SH-SY5Y (cell line): ENCODE measurements around the gene SPTB.

Source experiments
- GATA2 ChIP-seq: IDR thresholded peaks from 2 replicates; pipeline ENCODE4 v1.6.1; 2011; ENCODE audit warnings: mild to moderate bottlenecking, low read depth, low read length
- GATA3 ChIP-seq: IDR thresholded peaks from 2 replicates; pipeline ENCODE4 v1.6.1; 2011; ENCODE audit warnings: low read depth, mild to moderate bottlenecking, low read length, moderate library complexity

DNA sequence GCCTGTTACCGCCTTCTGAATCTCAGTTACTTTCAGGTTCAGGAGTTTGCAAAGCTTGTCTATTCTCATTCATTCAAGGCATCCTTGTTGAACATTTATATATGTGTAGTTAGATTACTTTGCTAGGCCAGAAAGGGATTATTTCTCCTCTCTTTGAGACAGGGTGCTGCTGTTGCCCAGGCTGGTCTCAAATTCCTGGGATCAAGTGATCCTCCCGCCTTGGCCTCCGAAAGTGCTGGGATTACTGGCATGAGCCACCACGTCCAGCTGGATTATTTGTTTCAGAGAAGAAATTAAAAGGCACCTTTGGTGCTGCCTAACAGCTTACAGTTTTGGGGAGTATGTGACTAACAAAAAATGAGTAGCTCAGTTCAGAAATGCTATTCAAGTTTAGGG lies 35.3 kb upstream of the SPTB start:
- TF ChIP-seq GATA2 (no peak), GATA3 (no peak)
